HG02885 (cell line): ENCODE data around the gene HSPA1L.
A peak's percentile ranks its signal among the peaks of the same experiment; 100 is the strongest.
"Not testable (repeated sequence)": the region's sequence is repeated elsewhere in the genome, so short reads cannot be mapped to it uniquely, and the experiment has no call there.

Source experiments
- ATAC-seq: cut with Tn5 transposase; IDR thresholded peaks from one replicate; pipeline ENCODE4 v1.9.1; 2021; ENCODE audit warnings: mild to moderate bottlenecking; ENCODE audit not compliant: unreplicated experiment, poor library complexity

Gene HSPA1L

GRCh38 chr6:31837369-31838113, 22.5 kb upstream of the HSPA1L start:
- no peak for ATAC-seq

DNA sequence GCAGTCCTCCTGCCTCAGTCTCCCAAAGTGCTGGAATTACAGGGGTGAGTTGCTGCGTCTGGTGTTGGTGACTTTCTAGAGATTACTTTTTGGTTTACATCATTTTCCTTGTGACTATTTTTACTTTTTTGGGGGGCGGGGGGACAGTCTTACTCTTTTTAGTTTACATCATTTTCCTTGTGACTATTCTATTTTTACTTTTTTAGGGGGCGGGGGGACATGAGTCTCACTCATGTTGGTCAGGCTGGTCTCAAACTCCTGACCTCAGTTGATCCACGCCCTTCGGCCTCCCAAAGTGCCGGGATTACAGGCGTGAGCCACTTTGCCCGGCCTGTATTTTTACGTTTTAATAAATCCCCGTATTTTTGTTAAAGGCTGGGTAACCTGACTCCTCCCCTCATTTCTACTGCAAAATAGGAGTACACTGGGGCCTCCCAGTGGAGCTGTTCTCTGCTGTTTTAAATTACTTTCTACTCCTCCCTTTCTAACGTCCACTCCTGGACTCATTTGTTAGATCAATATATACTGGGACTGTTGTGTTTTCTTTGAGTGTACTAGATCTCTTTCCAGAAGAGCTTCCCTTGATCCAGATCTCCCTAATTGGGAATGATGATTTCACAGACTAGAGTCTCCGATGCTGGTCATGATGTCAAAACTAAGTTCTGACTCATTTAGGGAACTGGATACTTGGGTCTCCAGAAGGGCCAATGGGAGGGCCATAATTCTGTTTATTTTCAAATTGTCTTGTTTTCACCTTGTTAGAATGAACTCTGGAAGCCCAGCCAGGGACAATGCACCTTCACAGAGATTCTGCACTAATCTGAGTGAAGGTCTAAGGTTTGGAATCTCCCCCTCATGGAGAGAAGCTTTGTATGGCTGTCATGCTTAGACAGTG, 21.6 kb upstream of the HSPA1L start:
- ATAC-seq, result no peak

DNA sequence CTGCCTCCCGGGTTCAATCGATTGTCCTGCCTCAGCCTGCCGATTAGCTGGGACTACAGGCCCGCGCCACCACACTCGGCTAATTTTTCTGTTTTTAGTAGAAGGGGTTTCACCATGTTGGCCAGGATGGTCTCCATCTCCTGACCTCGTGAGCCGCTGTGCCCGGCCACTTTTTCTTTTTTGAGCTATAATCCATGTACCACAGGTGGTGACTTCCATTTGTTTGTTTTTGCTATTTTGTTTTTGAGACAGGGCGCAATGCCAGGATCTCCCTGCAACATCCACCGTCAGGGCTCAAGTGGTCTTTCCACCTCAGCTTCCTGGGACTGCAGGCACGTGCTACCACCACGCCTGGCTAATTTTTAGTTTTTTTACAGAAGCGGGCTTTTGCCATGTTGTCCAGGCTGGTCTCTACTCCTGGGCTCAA, 21.0 kb upstream of the HSPA1L start:
- ATAC-seq, result no peak

DNA sequence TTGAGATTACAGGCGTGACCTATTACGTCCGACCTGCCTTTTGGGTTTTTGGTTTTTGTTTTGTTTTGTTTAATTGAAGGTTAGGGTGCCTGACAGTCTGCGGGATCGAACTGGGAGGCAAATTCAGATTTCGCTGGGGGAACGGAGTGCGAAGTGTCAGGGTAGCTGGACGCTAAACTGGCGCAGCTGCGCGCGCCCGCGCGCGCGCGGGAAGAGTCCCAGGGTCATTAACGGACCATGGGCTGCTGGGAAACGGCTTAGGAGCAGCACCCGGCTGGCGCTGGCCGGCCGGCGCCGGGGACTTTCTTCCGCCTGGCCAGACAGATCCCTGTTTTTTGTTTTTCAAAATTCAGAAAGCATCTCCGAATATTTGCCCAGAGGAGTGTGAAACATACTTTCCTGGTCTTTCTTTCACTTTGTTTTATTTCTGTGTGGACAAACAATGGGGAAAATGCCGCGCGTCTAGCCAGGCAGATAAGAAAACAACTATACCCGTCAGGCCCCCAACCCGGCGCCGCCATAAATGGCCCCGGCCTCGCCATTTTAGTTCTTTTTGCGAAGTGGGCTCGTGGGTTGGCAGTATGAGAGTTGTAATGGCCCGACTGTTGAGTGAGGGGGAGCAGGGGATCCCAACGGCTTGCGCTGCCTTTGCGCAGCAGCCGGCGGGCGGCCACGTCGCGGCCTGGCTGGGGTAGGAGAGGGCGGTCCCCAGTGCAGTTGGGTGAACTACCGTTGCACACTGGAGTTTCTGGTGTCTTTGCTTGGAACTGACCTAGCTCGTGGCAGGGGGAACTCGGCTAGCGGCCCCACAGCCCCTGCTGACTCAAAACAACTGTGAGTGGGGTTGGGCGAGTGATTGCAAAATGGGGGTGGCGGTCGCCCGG, 19.5 kb upstream of the HSPA1L start:
- peak; percentile 57 for ATAC-seq

GRCh38 chr6:31831350-31832215, 16.5 kb upstream of the HSPA1L start:
- no peak for ATAC-seq

DNA sequence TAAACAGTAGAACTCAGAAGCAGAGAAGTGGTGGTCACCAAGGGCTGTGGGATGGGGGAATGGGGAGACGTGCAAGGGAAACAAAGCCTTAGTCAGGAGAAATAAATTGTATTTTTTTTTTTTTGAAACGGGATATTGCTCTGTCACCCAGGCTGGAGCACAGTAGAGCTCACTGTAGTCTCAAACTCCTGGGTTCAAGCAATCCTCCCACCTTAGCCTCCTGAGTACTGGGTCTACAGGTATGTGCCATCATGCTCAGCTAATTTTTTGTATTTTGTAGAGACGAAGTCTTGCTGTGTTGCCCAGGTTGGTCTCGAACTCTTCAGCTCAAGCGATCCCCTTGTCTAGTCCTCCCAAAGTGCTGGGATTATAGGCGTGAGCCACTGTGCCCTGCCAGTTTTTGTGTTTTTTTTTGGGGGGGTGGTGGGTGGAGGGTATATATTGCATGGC, 15.8 kb upstream of the HSPA1L start:
- ATAC-seq, result no peak

DNA sequence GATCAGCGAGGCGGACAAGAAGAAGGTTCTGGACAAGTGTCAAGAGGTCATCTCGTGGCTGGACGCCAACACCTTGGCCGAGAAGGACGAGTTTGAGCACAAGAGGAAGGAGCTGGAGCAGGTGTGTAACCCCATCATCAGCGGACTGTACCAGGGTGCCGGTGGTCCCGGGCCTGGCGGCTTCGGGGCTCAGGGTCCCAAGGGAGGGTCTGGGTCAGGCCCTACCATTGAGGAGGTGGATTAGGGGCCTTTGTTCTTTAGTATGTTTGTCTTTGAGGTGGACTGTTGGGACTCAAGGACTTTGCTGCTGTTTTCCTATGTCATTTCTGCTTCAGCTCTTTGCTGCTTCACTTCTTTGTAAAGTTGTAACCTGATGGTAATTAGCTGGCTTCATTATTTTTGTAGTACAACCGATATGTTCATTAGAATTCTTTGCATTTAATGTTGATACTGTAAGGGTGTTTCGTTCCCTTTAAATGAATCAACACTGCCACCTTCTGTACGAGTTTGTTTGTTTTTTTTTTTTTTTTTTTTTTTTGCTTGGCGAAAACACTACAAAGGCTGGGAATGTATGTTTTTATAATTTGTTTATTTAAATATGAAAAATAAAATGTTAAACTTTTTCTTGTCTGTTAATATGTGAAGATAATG, 14.7 kb upstream of the HSPA1L start:
- no peak for ATAC-seq

DNA sequence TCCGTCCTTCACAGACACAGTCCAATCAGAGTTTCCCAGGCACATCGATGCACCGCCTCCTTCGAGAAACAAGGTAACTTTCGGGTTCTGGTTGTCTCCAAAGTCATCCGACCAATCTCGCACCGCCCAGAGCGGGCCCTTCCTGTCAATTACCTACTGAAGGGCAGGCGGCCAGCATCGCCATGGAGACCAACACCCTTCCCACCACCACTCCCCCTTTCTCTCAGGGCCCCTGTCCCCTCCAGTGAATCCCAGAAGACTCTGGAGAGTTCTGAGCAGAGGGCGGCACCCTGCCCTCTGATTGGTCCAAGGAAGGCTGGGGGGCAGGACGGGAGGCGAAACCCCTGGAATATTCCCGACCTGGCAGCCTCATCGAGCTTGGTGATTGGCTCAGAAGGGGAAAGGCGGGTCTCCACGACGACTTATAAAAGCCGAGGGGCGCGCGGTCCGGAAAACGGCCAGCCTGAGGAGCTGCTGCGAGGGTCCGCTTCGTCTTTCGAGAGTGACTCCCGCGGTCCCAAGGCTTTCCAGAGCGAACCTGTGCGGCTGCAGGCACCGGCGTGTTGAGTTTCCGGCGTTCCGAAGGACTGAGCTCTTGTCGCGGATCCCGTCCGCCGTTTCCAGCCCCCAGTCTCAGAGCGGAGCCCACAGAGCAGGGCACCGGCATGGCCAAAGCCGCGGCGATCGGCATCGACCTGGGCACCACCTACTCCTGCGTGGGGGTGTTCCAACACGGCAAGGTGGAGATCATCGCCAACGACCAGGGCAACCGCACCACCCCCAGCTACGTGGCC, 12.4 kb upstream of the HSPA1L start, which contains the start of gene HSPA1B:
Gene HSPA1B (plus strand): TSS at position 453 of the 794 bp plus-strand sequence. CDS start 213 bp downstream, at position 666.
- peak; percentile 70 for ATAC-seq

GRCh38 chr6:31826793-31827285, 11.8 kb upstream of the HSPA1L start:
- no peak for ATAC-seq

GRCh38 chr6:31825553-31825952, 10.5 kb upstream of the HSPA1L start:
- ATAC-seq, result no peak

GRCh38 chr6:31823592-31824196, 8.6 kb upstream of the HSPA1L start:
- ATAC-seq, result not testable (repeated sequence)

DNA sequence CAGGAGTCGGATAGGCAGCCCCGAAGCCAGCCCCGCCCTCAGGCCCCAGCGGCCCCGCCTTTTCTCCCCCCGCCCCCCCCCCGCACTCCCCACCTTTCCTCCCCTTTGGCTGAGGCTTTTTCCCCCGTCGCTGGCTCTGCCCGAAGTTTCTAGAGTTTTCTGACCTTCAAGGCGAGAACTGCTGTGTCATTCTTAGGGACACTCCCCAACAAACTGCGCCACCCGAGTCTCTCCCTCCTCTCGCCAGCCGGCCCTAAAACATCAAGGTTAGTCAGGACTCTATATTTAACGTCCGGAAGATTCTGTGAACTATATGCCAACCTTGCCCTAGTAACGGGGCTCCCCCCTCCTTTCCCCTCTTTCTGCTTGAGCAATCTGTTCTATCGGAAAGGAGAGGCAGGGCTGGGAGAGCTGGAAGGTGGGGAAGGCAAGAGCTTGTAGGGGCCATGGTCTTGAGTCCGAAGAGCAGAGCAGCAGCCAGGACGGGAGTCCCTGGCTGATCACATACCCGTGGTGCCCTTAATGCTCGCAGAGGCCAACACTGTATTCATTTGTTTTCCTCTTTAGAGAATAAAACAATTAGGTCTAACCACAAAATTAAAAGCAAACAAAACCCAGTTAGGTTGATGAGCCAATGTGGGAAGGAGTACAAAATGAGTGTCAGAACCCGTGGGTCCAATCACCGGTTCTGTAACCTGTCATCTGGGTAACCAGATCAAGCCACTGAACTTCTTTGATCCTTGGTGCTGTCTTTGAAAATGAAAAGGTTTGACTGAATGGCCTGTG, 7.1 kb upstream of the HSPA1L start:
- ATAC-seq, result peak; percentile 52

DNA sequence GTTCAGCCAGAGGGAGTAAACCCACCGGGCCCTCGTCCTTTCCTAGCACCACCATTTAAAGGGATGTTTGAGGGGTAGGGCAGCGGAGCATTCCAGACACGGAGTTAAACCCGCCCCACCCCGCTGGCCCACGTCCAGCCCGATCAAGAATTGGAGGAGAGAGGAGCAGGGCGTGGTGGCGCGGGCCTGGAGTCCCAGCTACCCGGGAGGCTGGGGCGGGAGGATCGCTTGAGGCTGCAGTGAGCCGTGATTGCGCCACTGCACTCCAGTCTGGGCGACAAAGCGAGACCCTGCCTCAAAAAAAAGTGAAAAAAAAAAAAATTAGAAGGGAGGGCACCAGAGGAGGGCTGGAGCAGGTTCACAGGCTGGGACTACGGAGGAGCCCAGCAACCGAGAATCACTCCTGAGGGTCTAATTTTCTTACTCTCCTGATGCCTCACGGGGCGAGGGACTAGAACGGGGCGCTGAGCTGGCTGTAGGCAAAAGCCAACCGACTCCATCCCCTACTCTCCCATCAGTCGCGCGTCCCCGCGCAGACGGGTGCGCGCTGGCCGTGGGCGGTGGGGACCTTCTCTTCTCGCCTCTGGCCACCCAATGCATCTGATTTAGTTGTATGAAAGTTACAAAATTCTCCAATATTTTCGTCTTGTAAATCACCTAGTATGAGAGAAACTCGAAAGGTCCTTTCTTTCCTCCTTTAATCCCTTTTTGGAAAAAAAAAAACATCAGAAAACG, 6.4 kb upstream of the HSPA1L start:
- ATAC-seq, result peak; percentile 66

DNA sequence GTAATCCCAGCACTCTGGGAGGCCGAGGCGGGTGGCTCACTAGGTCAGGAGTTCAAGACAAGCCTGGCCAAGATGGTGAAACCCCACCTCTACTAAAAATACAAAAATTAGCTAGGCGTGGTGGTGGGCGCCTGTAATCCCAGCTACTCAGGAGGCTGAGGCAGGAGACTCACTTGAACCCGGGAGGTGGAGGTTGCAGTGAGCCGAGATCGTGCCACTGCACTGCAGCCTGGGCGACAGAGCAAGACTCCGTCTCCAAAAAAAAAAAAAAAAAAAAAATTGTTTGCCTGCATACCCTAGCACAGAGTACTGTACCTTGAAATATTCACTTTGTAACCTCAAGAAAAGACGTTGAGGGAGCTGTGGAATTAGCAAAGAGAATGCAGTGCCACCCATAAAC, 5.3 kb upstream of the HSPA1L start:
- ATAC-seq, result not testable (repeated sequence)

- ATAC-seq, result no peak
These were observed 4.8 kb upstream of the HSPA1L start for GRCh38 chr6:31819871-31820299.

DNA sequence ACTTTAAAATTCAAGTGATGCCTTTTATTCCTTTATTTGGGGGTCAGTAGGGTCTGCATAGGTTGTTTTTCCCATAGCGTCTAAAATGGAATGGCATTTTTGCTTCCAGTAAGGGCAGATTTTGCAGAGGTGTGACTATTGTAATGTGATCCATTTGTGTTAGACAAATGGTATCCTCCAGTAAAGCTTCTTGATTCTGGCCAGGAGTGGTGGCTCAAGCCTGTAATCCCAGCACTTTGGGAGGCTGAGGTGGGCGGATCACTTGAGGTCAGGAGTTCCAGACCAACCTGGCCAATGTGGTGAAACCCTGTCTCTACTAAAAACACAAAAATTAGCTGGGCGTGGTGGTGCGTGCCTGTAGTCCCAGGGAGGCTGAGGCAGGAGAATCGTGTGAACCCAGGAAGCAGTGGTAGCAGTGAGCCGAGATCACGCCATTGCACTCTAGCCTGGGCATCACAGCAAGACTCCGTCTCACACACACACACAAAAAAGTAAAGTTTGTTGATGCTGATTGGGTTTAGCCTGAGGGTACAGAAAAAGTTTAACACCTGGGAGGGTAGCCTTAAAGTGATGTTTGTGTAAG, 2.9 kb upstream of the HSPA1L start:
- ATAC-seq, result not testable (repeated sequence)
